Loucy (cell line): Measurements from ENCODE around the gene POTEC.
"Not testable (repeated sequence)": the region's sequence is repeated elsewhere in the genome, so short reads cannot be mapped to it uniquely, and the experiment has no call there.

Experiments
- H2AFZ ChIP-seq: fragments of 200-600 bp; sonication (generic); 2 replicates; pipeline ENCODE4 v1.6.0; 2016; ENCODE audit warnings: antibody characterized with exemption, mild to moderate bottlenecking, low read length, moderate library complexity
- H3F3A ChIP-seq: fragments of 200-600 bp; 2 replicates; pipeline ENCODE4 v1.6.0; 2016; ENCODE audit warnings: antibody characterized with exemption, low read depth, mild to moderate bottlenecking
- H3K27me3 ChIP-seq: fragments of 200-600 bp; sonication (generic); 2 replicates; pipeline ENCODE4 v1.6.1; 2014; ENCODE audit warnings: low read length, mild to moderate bottlenecking; ENCODE audit not compliant: insufficient read depth, poor library complexity, severe bottlenecking
- H3K36me3 ChIP-seq: fragments of 200-600 bp; sonication (generic); 2 replicates; pipeline ENCODE4 v1.6.1; 2016; ENCODE audit warnings: low read length; ENCODE audit not compliant: insufficient read depth
- H3K4me1 ChIP-seq: fragments of 200-600 bp; sonication (generic); 2 replicates; pipeline ENCODE4 v1.5.1; 2014; ENCODE audit warnings: low read length, mild to moderate bottlenecking; ENCODE audit not compliant: insufficient read depth, poor library complexity, severe bottlenecking
- H3K4me2 ChIP-seq: fragments of 200-600 bp; sonication (generic); 2 replicates; pipeline ENCODE4 v1.6.0; 2014; ENCODE audit warnings: antibody characterized with exemption, low read length, low read depth, mild to moderate bottlenecking; ENCODE audit not compliant: poor library complexity, severe bottlenecking
- H3K4me3 ChIP-seq: fragments of 200-600 bp; sonication (generic); 2 replicates; pipeline ENCODE4 v1.5.1; 2014; ENCODE audit warnings: low read length, mild to moderate bottlenecking, mixed read lengths; ENCODE audit not compliant: poor library complexity, severe bottlenecking
- H3K79me2 ChIP-seq: fragments of 200-600 bp; sonication (generic); 2 replicates; pipeline ENCODE4 v1.6.1; 2014; ENCODE audit warnings: low read length; ENCODE audit not compliant: insufficient read depth
- H3K9ac ChIP-seq: fragments of 200-600 bp; sonication (generic); 2 replicates; pipeline ENCODE4 v1.6.0; 2014; ENCODE audit warnings: mild to moderate bottlenecking, low read depth, low read length, moderate library complexity; ENCODE audit not compliant: poor library complexity, severe bottlenecking
- H3K9me2 ChIP-seq: fragments of 200-600 bp; sonication (generic); replicated peaks from 2 replicates; pipeline ENCODE4 v1.6.1; 2016; ENCODE audit warnings: low read depth, low read length, mixed read lengths
- H3K9me3 ChIP-seq: fragments of 200-600 bp; sonication (generic); 2 replicates; pipeline ENCODE4 v1.6.1; 2014; ENCODE audit warnings: mild to moderate bottlenecking, antibody characterized with exemption, low read length, low read depth; ENCODE audit not compliant: insufficient read depth
- H4K20me1 ChIP-seq: fragments of 200-600 bp; sonication (generic); 2 replicates; pipeline ENCODE4 v1.6.0; 2014; ENCODE audit warnings: antibody characterized with exemption, low read length, mild to moderate bottlenecking; ENCODE audit not compliant: insufficient read depth, poor library complexity, severe bottlenecking
- EZH2phosphoT487 ChIP-seq: fragments of 200-600 bp; IDR thresholded peaks from 2 replicates; pipeline ENCODE4 v1.6.1; 2018; ENCODE audit warnings: antibody characterized with exemption, mild to moderate bottlenecking, moderate library complexity, borderline replicate concordance
- TF ChIP-seq, protein P1 (sequence below): fragments of 200-600 bp; sonication (generic); conservative IDR thresholded peaks from 2 replicates; pipeline ENCODE4 v1.5.1; 2014; ENCODE audit warnings: mild to moderate bottlenecking, antibody characterized with exemption, low read length

The POTEC gene

DNA sequence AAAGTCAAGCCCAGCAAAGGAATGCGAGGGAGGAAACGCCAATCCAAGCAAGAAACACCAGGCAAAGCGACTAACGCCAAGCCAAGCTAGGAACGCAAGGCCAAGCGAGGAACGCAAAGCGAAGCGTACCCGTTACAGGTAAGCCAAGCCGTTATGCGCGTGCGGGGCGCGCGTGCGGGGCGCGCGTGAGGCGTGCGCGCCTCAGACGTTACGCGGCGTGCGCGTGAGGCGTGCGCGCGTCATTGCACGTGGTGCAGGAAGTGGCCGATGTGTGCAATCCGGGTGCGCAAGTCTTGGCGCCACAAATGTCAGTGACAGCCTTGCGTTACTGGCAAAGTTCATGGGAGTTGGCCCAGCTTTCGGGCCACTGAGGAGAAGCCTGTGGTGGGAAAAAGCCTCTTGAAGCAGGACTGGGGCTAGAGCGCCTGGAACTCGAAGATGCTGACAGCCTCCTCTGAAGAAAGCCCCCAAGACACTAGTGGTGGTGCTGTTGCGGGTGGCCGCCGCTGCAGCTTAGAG, at the start of gene POTEC:
Gene POTEC, minus strand, starts transcription at position 155 of the 519 bp plus-strand sequence. CDS start 454 bp downstream, outside the sequence.
- not testable (repeated sequence) for H3K27me3 ChIP-seq, H3F3A ChIP-seq, H3K9me3 ChIP-seq, H3K4me1 ChIP-seq, H3K4me3 ChIP-seq, H3K9me2 ChIP-seq, H3K36me3 ChIP-seq, H3K4me2 ChIP-seq, H3K9ac ChIP-seq, H4K20me1 ChIP-seq, H3K79me2 ChIP-seq, H2AFZ ChIP-seq

DNA sequence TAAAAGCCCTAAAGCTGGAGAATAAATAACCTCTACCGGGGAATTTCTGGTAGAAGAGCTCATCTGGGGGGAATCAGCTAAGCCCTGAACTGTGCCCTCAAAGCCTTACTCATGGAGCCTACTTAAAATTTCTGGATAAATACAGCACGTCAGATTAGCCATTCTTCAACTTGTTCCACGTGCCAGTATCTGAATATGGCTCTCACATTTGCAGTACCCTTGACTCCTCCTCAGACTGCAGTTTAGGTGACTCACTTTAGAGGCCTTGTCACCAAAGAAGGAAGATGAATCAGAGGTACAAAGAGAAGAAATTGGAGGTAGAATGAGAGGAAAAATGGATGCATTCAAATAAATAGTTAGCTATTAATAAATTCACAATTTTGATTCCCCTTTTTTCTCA, 34.6 kb upstream of the POTEC start:
- no peaks in the 10 kb centered on the region for H3K27me3 ChIP-seq
- no peaks in the 10 kb centered on the region for H3F3A ChIP-seq
- H3K79me2 ChIP-seq = no peaks in the 10 kb centered on the region
- H2AFZ ChIP-seq = no peak overlapping the region
- no peaks in the 10 kb centered on the region for H3K9me3 ChIP-seq
- no peaks in the 10 kb centered on the region for H4K20me1 ChIP-seq
- no peaks in the 10 kb centered on the region for H3K4me1 ChIP-seq
- no peak overlapping the region for H3K4me2 ChIP-seq
- no peaks in the 10 kb centered on the region for H3K9me2 ChIP-seq
- H3K4me3 ChIP-seq = no peak overlapping the region
- TF ChIP-seq, protein P1, sequence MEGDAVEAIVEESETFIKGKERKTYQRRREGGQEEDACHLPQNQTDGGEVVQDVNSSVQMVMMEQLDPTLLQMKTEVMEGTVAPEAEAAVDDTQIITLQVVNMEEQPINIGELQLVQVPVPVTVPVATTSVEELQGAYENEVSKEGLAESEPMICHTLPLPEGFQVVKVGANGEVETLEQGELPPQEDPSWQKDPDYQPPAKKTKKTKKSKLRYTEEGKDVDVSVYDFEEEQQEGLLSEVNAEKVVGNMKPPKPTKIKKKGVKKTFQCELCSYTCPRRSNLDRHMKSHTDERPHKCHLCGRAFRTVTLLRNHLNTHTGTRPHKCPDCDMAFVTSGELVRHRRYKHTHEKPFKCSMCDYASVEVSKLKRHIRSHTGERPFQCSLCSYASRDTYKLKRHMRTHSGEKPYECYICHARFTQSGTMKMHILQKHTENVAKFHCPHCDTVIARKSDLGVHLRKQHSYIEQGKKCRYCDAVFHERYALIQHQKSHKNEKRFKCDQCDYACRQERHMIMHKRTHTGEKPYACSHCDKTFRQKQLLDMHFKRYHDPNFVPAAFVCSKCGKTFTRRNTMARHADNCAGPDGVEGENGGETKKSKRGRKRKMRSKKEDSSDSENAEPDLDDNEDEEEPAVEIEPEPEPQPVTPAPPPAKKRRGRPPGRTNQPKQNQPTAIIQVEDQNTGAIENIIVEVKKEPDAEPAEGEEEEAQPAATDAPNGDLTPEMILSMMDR = no peak
- TF ChIP-seq EZH2phosphoT487 = no peak
- H3K9ac ChIP-seq = no peak overlapping the region
- H3K36me3 ChIP-seq = no peaks in the 10 kb centered on the region

DNA sequence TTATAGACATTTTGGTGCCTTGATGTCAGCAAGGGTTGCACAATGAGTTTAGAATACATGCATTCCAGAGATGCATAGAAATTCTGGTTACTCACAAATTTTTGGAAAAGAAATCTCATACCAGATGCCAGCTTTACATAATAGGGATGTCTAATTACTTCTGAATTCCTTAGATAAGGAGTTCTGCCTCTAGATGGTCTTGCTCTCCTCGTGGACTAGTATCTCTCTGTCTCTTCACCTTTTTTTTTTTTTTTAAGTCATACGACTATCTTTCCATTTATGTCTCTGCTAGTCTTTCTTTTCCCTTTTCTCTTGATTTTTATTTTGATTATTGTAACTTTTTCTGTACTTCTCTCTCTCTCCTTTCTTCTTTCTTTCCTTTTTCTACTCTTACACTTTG, 16.1 kb upstream of the POTEC start:
- H3F3A ChIP-seq, H3K36me3 ChIP-seq, H3K9me3 ChIP-seq, H3K4me1 ChIP-seq, H4K20me1 ChIP-seq, H3K79me2 ChIP-seq, H2AFZ ChIP-seq, H3K4me3 ChIP-seq, H3K4me2 ChIP-seq, H3K9me2 ChIP-seq, H3K9ac ChIP-seq, H3K27me3 ChIP-seq: not testable (repeated sequence)

DNA sequence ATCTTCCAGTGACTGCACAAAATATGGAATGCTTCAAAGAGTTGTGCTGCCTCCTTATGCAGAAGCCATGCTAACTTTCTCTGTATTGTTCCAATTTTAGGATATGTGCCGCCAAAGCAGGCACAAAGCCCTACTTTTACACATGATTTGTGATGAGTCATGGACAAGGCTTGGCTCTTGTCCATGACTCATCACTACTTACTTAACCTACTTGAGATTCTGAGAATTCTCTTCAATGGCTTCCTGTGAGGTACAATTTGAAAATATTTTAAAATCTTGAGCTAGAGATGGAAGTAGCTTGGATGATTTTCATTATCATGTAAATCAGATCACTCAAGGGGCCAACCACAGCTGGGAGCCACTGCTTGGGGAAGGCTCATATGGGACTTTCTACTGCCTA, 11.7 kb downstream of the POTEC start:
- H3K79me2 ChIP-seq, H3K4me1 ChIP-seq, H3K4me3 ChIP-seq, H3K4me2 ChIP-seq, H3K27me3 ChIP-seq, H3K9ac ChIP-seq, H4K20me1 ChIP-seq, H3K9me2 ChIP-seq, H3F3A ChIP-seq, H3K9me3 ChIP-seq, H3K36me3 ChIP-seq, H2AFZ ChIP-seq: not testable (repeated sequence)

DNA sequence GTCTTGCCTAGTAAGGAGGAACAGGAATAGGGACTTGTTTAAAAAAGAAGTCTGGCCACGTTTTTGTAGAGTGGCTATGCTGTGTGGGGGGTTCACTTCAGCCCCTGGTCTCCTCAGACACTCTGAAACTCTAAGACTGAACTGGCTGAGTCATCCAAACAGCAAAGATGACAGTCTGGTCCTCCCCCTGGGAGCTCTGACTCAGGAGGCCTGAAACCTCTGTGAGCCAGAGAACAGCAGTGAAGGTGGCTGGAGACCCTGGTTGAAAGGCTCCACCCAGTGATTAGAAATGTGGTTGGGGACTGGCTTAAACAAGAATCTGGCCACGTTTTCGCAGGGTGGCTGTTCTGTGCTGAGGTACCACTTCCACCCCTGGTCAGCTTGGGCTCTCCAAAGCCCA, 32.7 kb downstream of the POTEC start:
- H3K79me2 ChIP-seq, H3K4me1 ChIP-seq, H3F3A ChIP-seq: not testable (repeated sequence)

DNA sequence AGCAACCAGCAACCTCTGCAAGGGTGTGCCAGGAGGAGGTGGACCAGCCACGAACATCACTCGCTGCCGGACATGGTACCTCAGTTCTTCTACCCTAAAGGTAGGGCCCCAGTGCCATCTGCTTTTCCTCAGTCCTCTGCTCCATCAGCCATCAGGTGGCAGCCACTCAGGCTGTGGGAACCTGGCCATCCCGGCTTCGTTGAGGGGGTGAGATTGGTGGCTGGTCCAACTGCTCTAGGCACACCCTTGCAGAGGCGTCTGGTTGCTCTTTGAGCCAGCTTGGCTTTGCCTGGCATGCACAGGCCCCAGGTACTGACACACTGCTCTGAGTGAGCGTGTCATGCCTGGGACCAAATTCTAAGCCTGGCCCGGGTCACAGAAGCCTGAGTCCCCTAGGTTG, 39.7 kb downstream of the POTEC start:
- not testable (repeated sequence) for H3K79me2 ChIP-seq, H4K20me1 ChIP-seq, H3K9me2 ChIP-seq, H3K27me3 ChIP-seq, H3K4me1 ChIP-seq, H3K4me3 ChIP-seq, H3K4me2 ChIP-seq, H2AFZ ChIP-seq, H3F3A ChIP-seq, H3K9ac ChIP-seq, H3K9me3 ChIP-seq, H3K36me3 ChIP-seq

More for the DNA sequence above, 32.7 kb downstream of the POTEC start:
- not testable (repeated sequence) for H3K9ac ChIP-seq, H3K9me2 ChIP-seq, H3K4me3 ChIP-seq, H2AFZ ChIP-seq, H3K4me2 ChIP-seq, H4K20me1 ChIP-seq, H3K36me3 ChIP-seq, H3K27me3 ChIP-seq, H3K9me3 ChIP-seq

DNA sequence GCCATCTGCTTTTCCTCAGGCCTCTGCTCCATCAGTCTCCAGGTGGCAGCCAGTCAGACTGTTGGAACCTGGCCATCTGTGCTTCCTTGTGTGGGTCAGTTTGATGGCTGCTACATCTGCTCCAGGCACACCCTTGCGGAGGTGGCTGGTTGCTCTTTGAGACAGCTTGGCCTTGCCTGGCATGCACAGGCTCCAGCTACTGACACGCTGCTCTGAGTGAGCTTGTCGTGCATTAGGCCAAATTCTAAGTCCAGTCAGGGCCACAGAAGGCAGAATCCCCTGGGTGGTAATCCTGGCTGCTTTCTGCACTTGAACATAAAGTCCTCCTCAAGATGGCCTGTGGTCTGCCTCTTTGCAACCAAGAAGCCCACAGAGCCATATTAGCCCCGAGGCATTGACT, 41.5 kb downstream of the POTEC start:
- not testable (repeated sequence) for H2AFZ ChIP-seq, H3K4me1 ChIP-seq

More for the DNA sequence above, 41.5 kb downstream of the POTEC start:
- H3K9me2 ChIP-seq, H3K79me2 ChIP-seq, H3K4me2 ChIP-seq, H3K4me3 ChIP-seq, H3K36me3 ChIP-seq, H3K9me3 ChIP-seq, H3F3A ChIP-seq, H4K20me1 ChIP-seq, H3K9ac ChIP-seq, H3K27me3 ChIP-seq: not testable (repeated sequence)
